HEK293T (cell line): ENCODE data around the gene TMPRSS3.

Experiments used
- ARNT ChIP-seq: fragments of 450-650 bp; IDR thresholded peaks from 2 replicates; pipeline ENCODE4 v1.6.1; 2017; ENCODE audit warnings: mild to moderate bottlenecking
- BHLHE40 ChIP-seq: fragments of 450-650 bp; IDR thresholded peaks from 2 replicates; pipeline ENCODE4 v1.6.1; 2016; ENCODE audit warnings: mild to moderate bottlenecking, moderate library complexity, borderline replicate concordance
- CTBP1 ChIP-seq: fragments of 450-650 bp; IDR thresholded peaks from 2 replicates; pipeline ENCODE4 v1.6.1; 2016; ENCODE audit warnings: borderline replicate concordance
- ELF4 ChIP-seq: fragments of 450-650 bp; IDR thresholded peaks from 2 replicates; pipeline ENCODE4 v1.6.1; 2017; ENCODE audit warnings: antibody characterized with exemption
- FOXA1 ChIP-seq: fragments of 450-650 bp; IDR thresholded peaks from 2 replicates; pipeline ENCODE4 v1.6.1; 2016; ENCODE audit warnings: mild to moderate bottlenecking
- FOXM1 ChIP-seq: fragments of 450-650 bp; IDR thresholded peaks from 2 replicates; pipeline ENCODE4 v1.6.1; 2017; ENCODE audit warnings: mild to moderate bottlenecking, borderline replicate concordance
- HDGF ChIP-seq: fragments of 450-650 bp; IDR thresholded peaks from 2 replicates; pipeline ENCODE4 v1.6.1; 2017; ENCODE audit warnings: antibody characterized with exemption, borderline replicate concordance
- NFRKB ChIP-seq: fragments of 450-650 bp; IDR thresholded peaks from 2 replicates; pipeline ENCODE4 v1.6.1; 2016; ENCODE audit warnings: mild to moderate bottlenecking, moderate library complexity
- SP1 ChIP-seq: fragments of 450-650 bp; IDR thresholded peaks from 2 replicates; pipeline ENCODE4 v1.6.1; 2017
- SUZ12 ChIP-seq: fragments of 450-650 bp; IDR thresholded peaks from 2 replicates; pipeline ENCODE4 v1.6.1; 2016; ENCODE audit warnings: mild to moderate bottlenecking
- TARDBP ChIP-seq: fragments of 450-650 bp; IDR thresholded peaks from 2 replicates; pipeline ENCODE4 v1.6.1; 2016
- ZNF384 ChIP-seq: fragments of 450-650 bp; IDR thresholded peaks from 2 replicates; pipeline ENCODE4 v1.6.1; 2016
- TF ChIP-seq, protein P1 (sequence below): fragments of 450-650 bp; IDR thresholded peaks from 2 replicates; pipeline ENCODE4 v1.6.1; 2016

- TF ChIP-seq, protein P1, sequence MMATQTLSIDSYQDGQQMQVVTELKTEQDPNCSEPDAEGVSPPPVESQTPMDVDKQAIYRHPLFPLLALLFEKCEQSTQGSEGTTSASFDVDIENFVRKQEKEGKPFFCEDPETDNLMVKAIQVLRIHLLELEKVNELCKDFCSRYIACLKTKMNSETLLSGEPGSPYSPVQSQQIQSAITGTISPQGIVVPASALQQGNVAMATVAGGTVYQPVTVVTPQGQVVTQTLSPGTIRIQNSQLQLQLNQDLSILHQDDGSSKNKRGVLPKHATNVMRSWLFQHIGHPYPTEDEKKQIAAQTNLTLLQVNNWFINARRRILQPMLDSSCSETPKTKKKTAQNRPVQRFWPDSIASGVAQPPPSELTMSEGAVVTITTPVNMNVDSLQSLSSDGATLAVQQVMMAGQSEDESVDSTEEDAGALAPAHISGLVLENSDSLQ = no peak
- TF ChIP-seq BHLHE40 (no peak), HDGF (no peak), SUZ12 (no peak), ARNT (no peak), CTBP1 (no peak), FOXM1 (no peak), NFRKB (no peak), ELF4 (no peak), SP1 (no peak), TARDBP (no peak), ZNF384 (no peak), FOXA1 (no peak)
Observed at GRCh38 chr21:42357307-42357706, 38.5 kb downstream of the TMPRSS3 start.
